ENCODE data around the gene PGAP3. TPM values are rescaled to one million over a fixed set of nuclear protein-coding genes. Genes with fewer than 3 reads are reported as not detected.

The PGAP3 gene
- polyA plus RNA-seq, 1 experiment: 20.3 TPM

DNA sequence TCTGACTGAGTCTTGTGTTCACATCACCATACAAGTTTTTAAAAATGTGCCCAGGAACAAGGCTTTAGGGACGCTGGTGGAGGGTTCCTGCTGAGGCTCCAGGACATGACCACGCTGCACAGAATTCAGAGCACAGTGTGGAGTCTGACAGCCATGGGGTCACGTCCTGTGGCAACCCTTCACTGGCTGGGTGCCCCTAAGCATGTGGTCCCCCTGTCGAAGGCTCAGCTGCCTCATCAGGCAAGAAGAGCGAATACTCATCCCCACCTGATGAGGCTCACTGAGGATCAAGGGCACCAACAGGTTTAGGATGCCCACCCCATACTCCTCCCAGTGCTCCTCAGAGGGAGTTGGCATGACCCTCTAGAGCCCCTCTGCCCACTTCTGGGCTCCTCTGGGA, 13.7 kb downstream of the PGAP3 start:
- no peaks in the 10 kb centered on the region for H3K36me3 ChIP-seq (ENCODE audit: control insufficient read depth, insufficient read depth, low read length)
- DNase-seq (ENCODE audit: low read depth): no peak
- TF ChIP-seq, protein P1, sequence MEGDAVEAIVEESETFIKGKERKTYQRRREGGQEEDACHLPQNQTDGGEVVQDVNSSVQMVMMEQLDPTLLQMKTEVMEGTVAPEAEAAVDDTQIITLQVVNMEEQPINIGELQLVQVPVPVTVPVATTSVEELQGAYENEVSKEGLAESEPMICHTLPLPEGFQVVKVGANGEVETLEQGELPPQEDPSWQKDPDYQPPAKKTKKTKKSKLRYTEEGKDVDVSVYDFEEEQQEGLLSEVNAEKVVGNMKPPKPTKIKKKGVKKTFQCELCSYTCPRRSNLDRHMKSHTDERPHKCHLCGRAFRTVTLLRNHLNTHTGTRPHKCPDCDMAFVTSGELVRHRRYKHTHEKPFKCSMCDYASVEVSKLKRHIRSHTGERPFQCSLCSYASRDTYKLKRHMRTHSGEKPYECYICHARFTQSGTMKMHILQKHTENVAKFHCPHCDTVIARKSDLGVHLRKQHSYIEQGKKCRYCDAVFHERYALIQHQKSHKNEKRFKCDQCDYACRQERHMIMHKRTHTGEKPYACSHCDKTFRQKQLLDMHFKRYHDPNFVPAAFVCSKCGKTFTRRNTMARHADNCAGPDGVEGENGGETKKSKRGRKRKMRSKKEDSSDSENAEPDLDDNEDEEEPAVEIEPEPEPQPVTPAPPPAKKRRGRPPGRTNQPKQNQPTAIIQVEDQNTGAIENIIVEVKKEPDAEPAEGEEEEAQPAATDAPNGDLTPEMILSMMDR (IDR thresholded peaks at IDR 0.05; ENCODE audit: insufficient read depth, low read depth, low read length): no peak
- H3K4me3 ChIP-seq (ENCODE audit: low read depth, low read length): no peak overlapping the region
- peaks cover 13% of the 10 kb centered on the region for H3K27me3 ChIP-seq (ENCODE audit: control insufficient read depth, insufficient read depth, low read length)
- POLR2A ChIA-PET: no interaction called here
- CTCF ChIA-PET: interaction anchor here (16.9 kb wide), 1 partner anchor 52 kb away, joined by 185 read pairs; the partner anchor contains the start of gene PPP1R1B

DNA sequence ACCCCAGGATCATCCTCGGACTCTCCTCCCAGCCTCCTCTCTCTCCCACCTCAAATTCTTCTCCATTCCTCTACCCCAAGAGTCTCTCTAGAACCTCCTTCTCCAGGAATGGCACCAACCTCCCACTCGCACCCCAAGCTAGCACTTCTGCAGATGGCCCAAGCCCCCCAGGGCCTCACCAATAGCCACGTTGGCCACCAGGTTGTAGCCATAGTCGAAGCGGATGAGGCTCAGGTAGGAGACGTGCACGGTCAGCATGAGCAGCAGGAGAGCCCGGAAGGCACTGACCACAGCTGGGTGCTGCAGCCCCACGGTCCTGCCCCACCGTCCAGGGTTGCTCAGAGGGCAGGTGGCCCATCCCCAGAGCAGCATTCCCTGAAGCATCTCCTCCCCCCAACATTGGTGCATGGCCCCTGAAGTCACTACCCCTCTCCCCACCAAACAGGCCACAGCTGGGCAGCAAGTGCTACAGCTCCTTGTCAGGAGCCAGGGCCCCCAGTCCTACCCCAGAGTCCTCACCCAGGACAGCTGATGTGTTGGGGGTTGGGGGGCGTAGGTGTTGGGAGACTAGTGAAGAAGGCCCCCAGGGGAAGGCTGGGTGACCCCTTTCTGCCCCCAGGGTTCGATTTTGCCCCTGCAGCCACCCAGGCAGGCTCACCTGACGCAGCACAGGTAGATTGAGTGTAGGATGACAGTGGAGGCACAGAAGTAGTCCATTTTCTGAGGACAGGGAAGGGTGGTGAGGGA, 14.3 kb downstream of the PGAP3 start:
- Histone ChIP-seq H3K36me3 (ENCODE audit: control insufficient read depth, insufficient read depth, low read length) (no peaks in the 10 kb centered on the region), H3K4me3 (ENCODE audit: low read depth, low read length) (no peak overlapping the region), H3K27me3 (ENCODE audit: control insufficient read depth, insufficient read depth, low read length) (peaks cover 15% of the 10 kb centered on the region)
- TF ChIP-seq, protein P1 (IDR thresholded peaks at IDR 0.05; ENCODE audit: insufficient read depth, low read depth, low read length): no peak
- ChIA-PET CTCF (interaction anchor here (1.6 to 16.9 kb wide), 3 partner anchors 10 to 51 kb away, joined by 4 to 185 read pairs (median 8); partner anchors contain the start of genes PGAP3 and PPP1R1B), POLR2A (no interaction called here)
- no peak for DNase-seq (ENCODE audit: low read depth)

DNA sequence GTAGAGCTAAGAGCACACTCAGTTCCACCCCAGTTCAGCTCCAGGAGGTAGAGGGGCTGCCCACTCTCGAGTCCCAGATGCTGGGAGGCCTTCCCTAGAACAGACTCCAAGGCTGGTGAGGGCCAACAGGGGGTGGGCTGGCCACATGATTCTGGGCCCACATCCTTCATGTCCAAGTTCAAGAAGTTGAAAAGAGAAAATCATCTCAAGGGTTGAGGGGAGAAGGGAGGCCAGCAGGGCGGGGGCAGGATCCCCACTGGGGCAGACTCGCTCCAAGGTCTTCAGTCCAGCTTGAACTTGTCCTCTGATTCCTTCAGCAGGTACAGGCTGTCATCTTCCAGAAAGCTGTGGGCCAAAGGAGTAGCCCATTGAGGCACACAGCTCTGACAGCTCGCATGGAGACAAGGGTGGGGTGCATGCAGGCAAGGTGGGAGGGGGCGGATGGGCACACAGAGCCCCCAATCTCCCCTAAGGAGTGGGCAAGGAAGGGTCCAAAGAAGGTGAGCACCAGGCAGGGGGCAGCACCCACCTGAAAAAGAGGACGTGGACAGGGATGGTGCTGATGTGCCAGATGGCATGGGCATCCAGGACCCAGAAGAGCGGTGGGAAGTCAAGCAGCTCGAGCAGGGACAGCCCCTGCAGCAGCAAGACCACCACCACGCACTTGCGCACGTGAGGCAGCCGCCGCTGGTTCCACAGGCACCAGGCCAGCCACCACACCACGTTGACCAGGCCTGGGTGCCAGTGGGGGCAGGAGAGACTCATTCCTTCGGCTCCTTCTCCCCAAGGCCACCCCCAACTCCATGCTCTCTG, 15.1 kb downstream of the PGAP3 start:
- peaks cover 15% of the 10 kb centered on the region for H3K27me3 ChIP-seq (ENCODE audit: control insufficient read depth, insufficient read depth, low read length)
- DNase-seq (ENCODE audit: low read depth): no peak
- TF ChIP-seq, protein P1 (IDR thresholded peaks at IDR 0.05; ENCODE audit: insufficient read depth, low read depth, low read length): no peak
- H3K4me3 ChIP-seq (ENCODE audit: low read depth, low read length): no peak overlapping the region
- POLR2A ChIA-PET: no interaction called here
- CTCF ChIA-PET: interaction anchor here (0.9 to 16.9 kb wide), 12 partner anchors 9 to 125 kb away, joined by 3 to 185 read pairs (median 5); partner anchors contain the start of genes PGAP3 and PPP1R1B
- no peaks in the 10 kb centered on the region for H3K36me3 ChIP-seq (ENCODE audit: control insufficient read depth, insufficient read depth, low read length)

DNA sequence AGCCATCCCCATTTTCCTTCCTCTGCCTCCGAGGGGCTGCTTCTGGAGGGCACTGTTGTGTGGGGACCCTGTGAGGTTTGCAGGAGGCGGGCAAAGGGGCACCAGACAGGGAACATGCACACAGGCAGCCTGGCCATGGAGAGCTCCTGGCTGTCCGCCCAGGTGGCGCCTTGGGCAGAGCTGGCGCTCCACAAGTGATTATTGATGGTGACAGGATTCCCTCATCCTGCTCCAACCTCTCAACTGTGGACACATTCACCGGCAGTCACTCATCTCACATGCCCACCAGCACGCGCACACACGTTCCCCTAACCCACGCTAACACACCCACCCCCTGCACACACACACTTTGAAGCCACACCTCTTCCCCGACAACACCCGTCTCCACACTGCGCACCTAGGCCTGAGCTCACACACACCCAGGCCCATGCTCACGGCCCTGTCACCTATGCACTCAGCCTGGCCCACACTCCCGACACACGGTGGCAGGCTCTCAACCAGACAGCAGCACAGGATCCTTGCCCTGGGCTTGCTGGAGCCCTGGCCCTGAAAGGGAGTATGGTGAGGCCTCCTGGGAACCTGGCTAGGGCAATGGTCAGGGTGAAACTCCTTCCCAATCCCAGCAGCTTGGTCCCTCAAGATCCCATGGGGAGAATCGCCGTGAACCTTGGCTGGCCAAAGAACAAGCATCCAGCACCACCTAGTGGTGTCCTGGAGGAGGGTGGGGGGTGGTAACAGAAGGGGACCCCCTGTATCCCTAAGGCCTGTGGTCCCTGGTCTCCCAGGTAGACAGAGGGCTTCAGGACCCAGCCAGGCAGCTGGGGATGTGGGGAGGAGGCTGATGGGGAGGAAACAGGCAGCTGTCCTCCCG, 16.0 kb downstream of the PGAP3 start:
- H3K27me3 ChIP-seq (ENCODE audit: control insufficient read depth, insufficient read depth, low read length): peaks cover 18% of the 10 kb centered on the region
- no peaks in the 10 kb centered on the region for H3K36me3 ChIP-seq (ENCODE audit: control insufficient read depth, insufficient read depth, low read length)
- no peak overlapping the region for H3K4me3 ChIP-seq (ENCODE audit: low read depth, low read length)
- no peak for DNase-seq (ENCODE audit: low read depth)
- ChIA-PET POLR2A (no interaction called here), CTCF (interaction anchor here (0.9 to 16.9 kb wide), 13 partner anchors 8 to 125 kb away, joined by 3 to 185 read pairs (median 5); partner anchors contain the start of genes PGAP3 and PPP1R1B)
- TF ChIP-seq, protein P1 (IDR thresholded peaks at IDR 0.05; ENCODE audit: insufficient read depth, low read depth, low read length): peak; percentile 64

Measured in BJ (cell line).